ENCODE measurements around the gene RXYLT1. TPM values are rescaled to one million over a fixed set of nuclear protein-coding genes. Genes with fewer than 3 reads are reported as not detected.

Gene RXYLT1
- total RNA-seq, 1 donor from 2014 or later, result 10.8 TPM

DNA sequence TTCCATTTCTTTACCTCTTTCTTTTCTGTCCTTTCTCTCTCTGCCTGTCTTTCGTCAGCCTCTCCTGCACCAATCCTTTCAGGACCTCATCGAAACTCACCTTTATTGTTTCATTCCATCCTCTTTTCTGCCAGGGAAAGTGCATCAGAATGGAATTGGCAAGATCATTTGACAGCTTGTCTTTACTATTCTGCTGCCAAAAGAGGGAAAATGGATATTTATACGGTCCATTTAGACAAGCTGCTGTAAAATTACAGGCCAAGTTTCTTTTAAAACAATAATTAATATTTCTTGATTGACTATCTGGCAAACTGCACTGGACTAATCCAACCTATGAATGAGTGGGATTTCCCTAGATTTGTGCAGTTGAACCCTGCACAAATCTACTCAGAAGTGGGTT, 57.2 kb downstream of the RXYLT1 start:
- DNase-seq (ENCODE audit: low spot score), result no peak
- H3K27ac Mint-ChIP-seq, result no peak overlapping the region

DNA sequence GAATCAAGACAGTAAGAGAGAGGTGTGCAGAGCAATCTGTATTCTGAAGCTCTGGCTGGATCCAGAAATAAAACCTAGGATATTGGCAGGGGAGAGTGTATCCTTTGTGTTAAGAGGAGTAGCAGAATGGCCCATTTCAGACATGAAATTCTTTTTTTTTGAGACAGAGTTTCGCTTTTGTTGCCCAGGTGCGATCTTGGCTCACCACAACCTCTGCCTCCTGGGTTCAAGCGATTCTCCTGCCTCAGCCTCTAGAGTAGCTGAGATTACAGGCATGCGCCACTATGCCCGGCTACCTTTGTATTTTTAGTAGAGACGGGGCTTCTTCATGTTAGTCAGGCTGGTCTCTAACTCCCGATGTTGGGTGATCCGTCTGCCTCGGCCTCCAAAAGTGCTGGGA, 58.7 kb downstream of the RXYLT1 start:
- TF ChIP-seq EZH2phosphoT487 (IDR thresholded peaks at IDR 0.05) (no peak), EZH2 (IDR thresholded peaks at IDR 0.05) (no peak)
- TF ChIP-seq, protein P1, sequence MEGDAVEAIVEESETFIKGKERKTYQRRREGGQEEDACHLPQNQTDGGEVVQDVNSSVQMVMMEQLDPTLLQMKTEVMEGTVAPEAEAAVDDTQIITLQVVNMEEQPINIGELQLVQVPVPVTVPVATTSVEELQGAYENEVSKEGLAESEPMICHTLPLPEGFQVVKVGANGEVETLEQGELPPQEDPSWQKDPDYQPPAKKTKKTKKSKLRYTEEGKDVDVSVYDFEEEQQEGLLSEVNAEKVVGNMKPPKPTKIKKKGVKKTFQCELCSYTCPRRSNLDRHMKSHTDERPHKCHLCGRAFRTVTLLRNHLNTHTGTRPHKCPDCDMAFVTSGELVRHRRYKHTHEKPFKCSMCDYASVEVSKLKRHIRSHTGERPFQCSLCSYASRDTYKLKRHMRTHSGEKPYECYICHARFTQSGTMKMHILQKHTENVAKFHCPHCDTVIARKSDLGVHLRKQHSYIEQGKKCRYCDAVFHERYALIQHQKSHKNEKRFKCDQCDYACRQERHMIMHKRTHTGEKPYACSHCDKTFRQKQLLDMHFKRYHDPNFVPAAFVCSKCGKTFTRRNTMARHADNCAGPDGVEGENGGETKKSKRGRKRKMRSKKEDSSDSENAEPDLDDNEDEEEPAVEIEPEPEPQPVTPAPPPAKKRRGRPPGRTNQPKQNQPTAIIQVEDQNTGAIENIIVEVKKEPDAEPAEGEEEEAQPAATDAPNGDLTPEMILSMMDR (IDR thresholded peaks at IDR 0.05), result no peak
- H3K9me3 Mint-ChIP-seq, result no peaks in the 10 kb centered on the region

More for the DNA sequence above, 57.2 kb downstream of the RXYLT1 start:
- Histone ChIP-seq H3K79me2 (ENCODE audit: low read depth) (no peaks in the 10 kb centered on the region), H3F3A (ENCODE audit: low read depth) (no peaks in the 10 kb centered on the region), H3K9ac (no peak overlapping the region), H3K9me3 (ENCODE audit: low read depth) (no peaks in the 10 kb centered on the region), H3K4me1 (no peaks in the 10 kb centered on the region), H3K27me3 (no peaks in the 10 kb centered on the region), H4K20me1 (ENCODE audit: low read depth) (no peaks in the 10 kb centered on the region), H2AFZ (replicated peaks) (no peak overlapping the region), H3K27ac (no peak overlapping the region), H3K36me3 (no peaks in the 10 kb centered on the region), H3K4me2 (no peak overlapping the region), H3K4me3 (no peak overlapping the region)
- H3K27me3 Mint-ChIP-seq (ENCODE audit: insufficient read depth, low read depth), result peaks cover 3% of the 10 kb centered on the region
- H3K4me1 Mint-ChIP-seq, result peaks cover 2% of the 10 kb centered on the region
- no peak overlapping the region for H3K4me3 Mint-ChIP-seq
- no peaks in the 10 kb centered on the region for H3K36me3 Mint-ChIP-seq
- TF ChIP-seq EZH2 (IDR thresholded peaks at IDR 0.05) (no peak), EZH2phosphoT487 (IDR thresholded peaks at IDR 0.05) (no peak)
- TF ChIP-seq, protein P1 (IDR thresholded peaks at IDR 0.05), result no peak
- H3K9me3 Mint-ChIP-seq, result no peaks in the 10 kb centered on the region

DNA sequence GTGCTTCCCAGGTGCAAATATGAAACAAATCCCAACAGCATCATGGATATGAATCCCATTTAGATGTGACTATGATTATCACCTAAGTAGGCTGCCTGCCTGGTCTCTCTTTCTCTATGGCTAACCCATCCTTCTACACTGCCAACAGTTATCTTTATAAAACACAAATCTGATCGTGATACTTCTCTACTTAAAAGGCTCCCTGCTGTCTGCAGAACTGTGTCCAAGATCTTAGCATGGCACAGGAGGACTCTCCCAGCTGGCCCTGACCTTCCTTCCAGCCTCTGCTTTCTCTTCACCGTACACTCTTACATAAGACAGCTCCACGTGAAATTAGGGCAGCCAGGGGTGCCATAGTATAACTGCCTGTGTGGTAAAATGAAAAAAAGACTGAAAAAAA, 61.3 kb downstream of the RXYLT1 start:
- Histone ChIP-seq H3K79me2 (ENCODE audit: low read depth) (peaks cover 4% of the 10 kb centered on the region), H3K27me3 (peaks cover 12% of the 10 kb centered on the region), H3K4me3 (no peak overlapping the region), H3K27ac (no peak overlapping the region), H2AFZ (replicated peaks) (no peak overlapping the region), H3K9ac (no peak overlapping the region), H3K9me3 (ENCODE audit: low read depth) (no peaks in the 10 kb centered on the region), H3F3A (ENCODE audit: low read depth) (peaks cover 21% of the 10 kb centered on the region), H4K20me1 (ENCODE audit: low read depth) (no peaks in the 10 kb centered on the region), H3K36me3 (no peaks in the 10 kb centered on the region), H3K4me1 (peaks cover 8% of the 10 kb centered on the region), H3K4me2 (no peak overlapping the region)
- TF ChIP-seq, protein P1 (IDR thresholded peaks at IDR 0.05), result no peak
- no peak for TF ChIP-seq EZH2 (IDR thresholded peaks at IDR 0.05)
- no peak for TF ChIP-seq EZH2phosphoT487 (IDR thresholded peaks at IDR 0.05)
- H3K27ac Mint-ChIP-seq, result no peak overlapping the region
- peaks cover 11% of the 10 kb centered on the region for H3K4me1 Mint-ChIP-seq
- no peak overlapping the region for H3K4me3 Mint-ChIP-seq
- no peaks in the 10 kb centered on the region for H3K36me3 Mint-ChIP-seq
- H3K27me3 Mint-ChIP-seq (ENCODE audit: insufficient read depth, low read depth), result peaks cover 5% of the 10 kb centered on the region
- DNase-seq (ENCODE audit: low spot score), result no peak
- H3K9me3 Mint-ChIP-seq, result no peaks in the 10 kb centered on the region

More for the DNA sequence above, 58.7 kb downstream of the RXYLT1 start:
- peaks cover 5% of the 10 kb centered on the region for H3K27me3 Mint-ChIP-seq (ENCODE audit: insufficient read depth, low read depth)
- H3K9ac ChIP-seq, result no peak overlapping the region
- H3F3A ChIP-seq (ENCODE audit: low read depth), result peaks cover 8% of the 10 kb centered on the region
- no peaks in the 10 kb centered on the region for H3K36me3 Mint-ChIP-seq
- H3K36me3 ChIP-seq, result no peaks in the 10 kb centered on the region
- H4K20me1 ChIP-seq (ENCODE audit: low read depth), result no peaks in the 10 kb centered on the region
- no peaks in the 10 kb centered on the region for H3K79me2 ChIP-seq (ENCODE audit: low read depth)
- H3K9me3 ChIP-seq (ENCODE audit: low read depth), result no peaks in the 10 kb centered on the region
- DNase-seq (ENCODE audit: low spot score), result no peak
- no peaks in the 10 kb centered on the region for H3K4me1 ChIP-seq
- no peaks in the 10 kb centered on the region for H3K27me3 ChIP-seq
- H3K27ac Mint-ChIP-seq, result no peak overlapping the region
- H3K4me3 Mint-ChIP-seq, result no peak overlapping the region
- no peak overlapping the region for H3K27ac ChIP-seq
- H3K4me1 Mint-ChIP-seq, result peaks cover 7% of the 10 kb centered on the region
- no peak overlapping the region for H3K4me3 ChIP-seq
- H3K4me2 ChIP-seq, result no peak overlapping the region
- no peak overlapping the region for H2AFZ ChIP-seq (replicated peaks)

Data from neural progenitor cell (in vitro differentiated cells).